Body of pancreas (tissue), 4 donors: ENCODE data around the gene FBN3. TPM values are rescaled to one million over a fixed set of nuclear protein-coding genes. Genes with fewer than 3 reads are reported as not detected.

ENCODE experiments used
- ATAC-seq: fragments of 150-250 bp; one replicate; pipeline ENCODE4 v1.9.1; 2016
- DNase-seq, 4 donors: peaks; one replicate each; pipeline ENCODE4 v3.0.0-alpha.2; 2019
- H3K27ac ChIP-seq, 4 donors: fragments of 200-600 bp; sonication (generic); 1 replicate in 3 of 4; 2 replicates in 1 of 4; pipeline versions ENCODE4 v1.5.1 to v1.6.1; 2016 to 2019; ENCODE audit warnings: mild to moderate bottlenecking in 1 of 4, mixed read lengths in 1 of 4, moderate library complexity in 1 of 4
- H3K27me3 ChIP-seq, 2 donors: fragments of 200-600 bp; sonication (generic); one replicate each; pipeline ENCODE4 v1.6.0; 2016; ENCODE audit warnings: mild to moderate bottlenecking in 1 of 2
- H3K36me3 ChIP-seq, 2 donors: fragments of 200-600 bp; sonication (generic); replicated peaks in 1 of 2; 2 replicates each; pipeline ENCODE4 v1.5.1; 2016; ENCODE audit warnings: low read depth in 2 of 2; ENCODE audit not compliant: insufficient read depth in 1 of 2
- H3K4me1 ChIP-seq: fragments of 200-600 bp; sonication (generic); one replicate; pipeline ENCODE4 v1.6.0; 2016
- H3K4me3 ChIP-seq, 2 donors: fragments of 200-600 bp; sonication (generic); 1 replicate in 1 of 2; 2 replicates in 1 of 2; pipeline ENCODE4 v1.5.1; 2016 to 2019
- H3K9me3 ChIP-seq, 3 donors: fragments of 200-600 bp; sonication (generic); 1 replicate in 2 of 3; 2 replicates in 1 of 3; pipeline ENCODE4 v1.5.1; 2016
- CTCF ChIP-seq, 7 experiments: fragments of 450-650 bp in 4 of 7; fragments of 200-600 bp in 3 of 7; sonication (generic) in 3 of 7; IDR thresholded peaks; one replicate each; pipeline ENCODE4 v1.5.1; 2016 to 2019; ENCODE audit warnings: antibody characterized with exemption in 7 of 7
- POLR2A ChIP-seq, 3 donors: fragments of 450-650 bp; IDR thresholded peaks; one replicate each; pipeline ENCODE4 v1.6.1; 2016; ENCODE audit warnings: antibody characterized with exemption in 3 of 3, mild to moderate bottlenecking in 2 of 3
- WGBS, 2 donors: methylation state at CpG; one replicate each; pipeline ENCODE4 v1.1.5; 2017; 5-methylcytosine and 5-hydroxymethylcytosine counted together
- intact Hi-C: fragments of 100-400 bp; cut with DNase I; formaldehyde crosslinking; loops from one replicate; pipeline ENCODE4 v1.15.1; 2023
- total RNA-seq, 2 donors: library from RNA; depleted of rRNA; stranded (reverse); fragments of >200 nt; gene quantifications; one replicate each; pipeline ENCODE4 v1.1.0, GENCODE V29; 2016

FBN3 gene
- total RNA-seq, 2 donors from 2014 or later = 0.26 TPM; not detected in 1

DNA sequence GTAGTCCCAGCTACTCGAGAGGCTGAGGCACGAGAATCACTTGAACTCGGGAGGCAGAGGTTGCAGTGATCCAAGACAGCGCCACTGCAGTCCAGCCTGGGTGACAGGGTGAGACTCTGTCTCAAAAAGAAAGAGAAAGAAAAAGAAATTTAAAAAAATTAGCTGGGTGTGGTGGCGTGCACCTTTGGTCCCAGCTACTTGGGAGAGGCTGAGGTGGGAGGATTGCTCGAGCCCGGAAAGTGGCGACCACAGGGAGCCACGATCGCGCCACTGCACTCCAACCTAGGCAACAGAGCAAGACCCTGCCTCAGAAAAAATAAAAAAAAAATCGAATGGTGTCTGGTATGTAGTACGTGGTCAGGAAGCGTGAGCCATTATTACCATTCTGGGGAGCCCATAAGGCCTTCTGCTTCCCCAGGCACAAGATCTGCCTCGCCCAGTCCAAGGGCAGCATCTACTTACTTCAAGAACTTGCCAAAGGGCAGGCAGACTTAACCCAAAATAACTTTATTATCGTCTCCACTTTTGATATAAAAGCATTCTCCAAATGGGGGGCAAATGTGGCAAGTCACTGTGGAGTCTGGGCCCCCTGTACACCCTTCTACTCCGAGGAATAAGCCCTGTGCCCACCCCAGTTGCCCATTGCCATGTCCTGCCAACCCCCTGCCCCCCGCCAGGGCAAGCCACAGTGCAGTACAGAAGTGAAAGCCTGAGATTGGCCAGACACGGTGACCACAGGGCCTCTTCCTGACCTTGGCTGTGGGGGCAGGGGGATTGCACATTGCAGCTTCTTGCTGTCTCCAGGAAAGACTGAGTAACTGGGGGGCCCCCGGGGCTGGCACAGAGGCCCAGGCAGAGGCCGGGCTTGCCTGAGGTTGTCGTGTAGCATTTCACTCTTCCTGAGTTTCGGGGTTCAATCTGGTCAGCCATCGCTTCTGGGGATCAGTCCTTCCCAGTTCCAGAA, 84.2 kb downstream of the FBN3 start:
- H3K4me3 ChIP-seq = no peak overlapping the region
- ATAC-seq (no peak), DNase-seq (no peak)
- H3K27ac ChIP-seq = no peak overlapping the region
- H3K27me3 ChIP-seq = no peaks in the 10 kb centered on the region
- intact Hi-C loops = no loop called here
- no peak for TF ChIP-seq CTCF (IDR thresholded peaks at IDR 0.05)
- H3K36me3 ChIP-seq = no peaks in the 10 kb centered on the region
- H3K4me1 ChIP-seq = no peaks in the 10 kb centered on the region
- H3K9me3 ChIP-seq = peaks cover 0 to 7% (median 0%) of the 10 kb centered on the region in 3 donors
- 75 to 81% methylated on average over 23 to 24 of the region's 24 CpGs for WGBS, 2 donors

- Histone ChIP-seq H3K9me3 (no peaks in the 10 kb centered on the region), H3K27ac (no peak overlapping the region), H3K4me1 (no peaks in the 10 kb centered on the region), H3K27me3 (no peaks in the 10 kb centered on the region), H3K36me3 (no peaks in the 10 kb centered on the region), H3K4me3 (no peak overlapping the region)
- 76 to 80% methylated on average over 7 of the region's 7 CpGs for WGBS, 2 donors
- no peak for TF ChIP-seq POLR2A (IDR thresholded peaks at IDR 0.05)
- TF ChIP-seq CTCF (IDR thresholded peaks at IDR 0.05) = no peak
- ATAC-seq = no peak
- intact Hi-C loops = no loop called here
- no peak for DNase-seq
Observed at GRCh38 chr19:8057545-8058270, 91.7 kb downstream of the FBN3 start.

GRCh38 chr19:8056533-8056932, 92.9 kb downstream of the FBN3 start:
- WGBS, 2 donors = 86 to 96% methylated on average over 2 to 4 of the region's 4 CpGs
- no peaks in the 10 kb centered on the region for H3K36me3 ChIP-seq
- no peak for ATAC-seq
- no peaks in the 10 kb centered on the region for H3K9me3 ChIP-seq
- no peak overlapping the region for H3K4me3 ChIP-seq
- H3K27me3 ChIP-seq = no peaks in the 10 kb centered on the region
- intact Hi-C loops = no loop called here
- TF ChIP-seq CTCF (IDR thresholded peaks at IDR 0.05) (no peak), POLR2A (IDR thresholded peaks at IDR 0.05) (no peak)
- no peak overlapping the region for H3K27ac ChIP-seq
- no peaks in the 10 kb centered on the region for H3K4me1 ChIP-seq
- DNase-seq = no peak

- WGBS, 2 donors = 13 to 14% methylated on average over 1 to 9 of the region's 9 CpGs
- DNase-seq = peak in 1 of 4 donors; percentile 9
- H3K27me3 ChIP-seq = no peaks in the 10 kb centered on the region
Observed at GRCh38 chr19:8054169-8054568, 95.2 kb downstream of the FBN3 start.

More at GRCh38 chr19:8054169-8054568, 95.2 kb downstream of the FBN3 start:
- H3K36me3 ChIP-seq = no peaks in the 10 kb centered on the region
- no peak for ATAC-seq
- intact Hi-C loops = no loop called here
- H3K9me3 ChIP-seq = no peaks in the 10 kb centered on the region
- peaks cover 8% of the 10 kb centered on the region for H3K4me1 ChIP-seq
- TF ChIP-seq POLR2A (IDR thresholded peaks at IDR 0.05) (no peak), CTCF (IDR thresholded peaks at IDR 0.05) (no peak)
- no peak overlapping the region for H3K4me3 ChIP-seq
- no peak overlapping the region for H3K27ac ChIP-seq
